ENCODE results near the gene UIMC1. TPM values are rescaled to one million over a fixed set of nuclear protein-coding genes. Genes with fewer than 3 reads are reported as not detected.

Gene UIMC1
- total RNA-seq, 2 donors from 2014 or later, result 30.0 to 31.6 TPM

- DNase-seq, result no peak
- no peak overlapping the region for H3K27ac ChIP-seq
- H3K9me3 ChIP-seq, result no peaks in the 10 kb centered on the region
- intact Hi-C loops (cut with DNase I), result no loop called here
- H3K4me3 ChIP-seq, result no peak overlapping the region
- H3K4me1 ChIP-seq, result no peaks in the 10 kb centered on the region
- no peaks in the 10 kb centered on the region for H3K27me3 ChIP-seq
- H3K36me3 ChIP-seq, result no peaks in the 10 kb centered on the region
- no peak for TF ChIP-seq CTCF (IDR thresholded peaks at IDR 0.05)
- H3K9ac ChIP-seq (ENCODE audit: low read depth in 2 of 2, low read length in 2 of 2), result no peak overlapping the region
Measured at GRCh38 chr5:176895831-176896230, 110.7 kb downstream of the UIMC1 start.

GRCh38 chr5:176894298-176894697 lies 112.3 kb downstream of the UIMC1 start:
- no peaks in the 10 kb centered on the region for H3K27me3 ChIP-seq
- no peak overlapping the region for H3K4me3 ChIP-seq
- H3K36me3 ChIP-seq, result no peaks in the 10 kb centered on the region
- intact Hi-C loops (cut with DNase I), result no loop called here
- H3K27ac ChIP-seq, result no peak overlapping the region
- no peak for TF ChIP-seq CTCF (IDR thresholded peaks at IDR 0.05)
- no peak for DNase-seq
- H3K9ac ChIP-seq (ENCODE audit: low read depth in 2 of 2, low read length in 2 of 2), result no peak overlapping the region
- no peaks in the 10 kb centered on the region for H3K9me3 ChIP-seq
- no peaks in the 10 kb centered on the region for H3K4me1 ChIP-seq

DNA sequence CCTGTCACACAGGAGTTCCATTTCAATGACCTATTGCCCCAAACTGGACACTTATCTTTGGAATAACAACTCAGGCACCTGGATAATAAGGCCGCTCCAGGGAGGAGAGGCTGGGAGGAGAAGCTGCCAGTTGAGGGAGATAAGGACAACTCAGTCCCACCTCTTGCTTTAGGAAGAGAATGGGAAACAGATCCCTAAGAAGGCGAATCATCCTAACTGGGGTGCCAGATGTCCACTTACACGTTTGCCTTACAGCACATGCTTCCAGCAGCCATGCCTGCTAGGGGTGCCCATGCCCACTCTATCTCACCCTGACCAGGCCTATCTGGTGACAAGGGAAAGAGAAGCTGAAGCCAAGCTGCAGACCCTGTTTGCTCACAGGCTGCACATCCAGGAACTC lies 113.9 kb downstream of the UIMC1 start:
- TF ChIP-seq CTCF (IDR thresholded peaks at IDR 0.05), result no peak

GRCh38 chr5:176891331-176891958 lies 115.1 kb downstream of the UIMC1 start:
- no peak for DNase-seq
- intact Hi-C loops (cut with DNase I), result no loop called here
- no peak for TF ChIP-seq CTCF (IDR thresholded peaks at IDR 0.05)
- Histone ChIP-seq H3K9me3 (no peaks in the 10 kb centered on the region), H3K9ac (ENCODE audit: low read depth in 2 of 2, low read length in 2 of 2) (no peak overlapping the region), H3K4me1 (no peaks in the 10 kb centered on the region), H3K4me3 (no peak overlapping the region), H3K27ac (no peak overlapping the region), H3K27me3 (no peaks in the 10 kb centered on the region), H3K36me3 (no peaks in the 10 kb centered on the region)

More for the DNA sequence above, 113.9 kb downstream of the UIMC1 start:
- no peaks in the 10 kb centered on the region for H3K27me3 ChIP-seq
- intact Hi-C loops (cut with DNase I), result no loop called here
- H3K9me3 ChIP-seq, result no peaks in the 10 kb centered on the region
- no peak overlapping the region for H3K9ac ChIP-seq (ENCODE audit: low read depth in 2 of 2, low read length in 2 of 2)
- H3K4me3 ChIP-seq, result no peak overlapping the region
- H3K27ac ChIP-seq, result no peak overlapping the region
- no peak for DNase-seq
- H3K4me1 ChIP-seq, result no peaks in the 10 kb centered on the region
- H3K36me3 ChIP-seq, result no peaks in the 10 kb centered on the region

DNA sequence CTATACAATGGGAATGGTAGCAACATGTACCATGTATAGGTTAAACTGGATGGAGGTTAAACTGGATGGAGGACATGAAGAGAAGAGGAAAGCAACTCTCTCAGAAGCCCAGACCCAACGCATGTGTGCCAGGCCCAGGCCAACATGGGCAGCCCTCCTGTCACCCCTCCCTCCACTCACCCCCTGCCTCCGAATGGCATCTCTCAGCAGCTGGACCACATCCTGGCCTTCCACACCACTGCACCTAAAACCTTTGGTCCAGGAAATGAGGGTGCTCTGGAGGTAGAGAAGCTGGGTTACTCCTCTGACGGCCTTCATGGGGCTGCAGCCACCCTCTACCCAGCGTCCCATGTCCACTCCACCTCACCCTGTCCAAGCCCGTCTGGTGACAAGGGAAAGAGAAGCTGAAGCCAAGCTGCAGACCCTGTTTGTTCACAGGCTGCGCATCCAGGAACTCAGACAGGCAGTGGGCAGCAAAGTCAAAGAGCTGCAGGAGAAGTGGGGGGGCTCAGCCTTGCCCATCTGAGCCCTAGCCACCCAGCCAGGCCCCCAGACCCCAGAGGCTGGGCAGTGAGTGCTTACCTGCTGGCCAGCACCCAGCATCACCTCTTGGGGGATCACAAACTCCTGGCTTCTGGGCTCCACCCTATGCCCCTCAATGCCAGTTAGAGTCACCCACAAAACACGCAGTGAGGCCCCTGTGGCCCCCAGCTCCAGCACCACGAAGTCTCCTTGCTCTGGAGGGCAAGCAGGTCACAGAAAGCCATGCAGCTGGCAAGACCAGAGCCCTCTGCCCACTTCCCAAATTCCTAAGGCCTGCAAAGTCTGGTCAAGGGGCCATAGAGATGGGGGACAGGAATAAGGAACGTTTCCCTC lies 115.9 kb downstream of the UIMC1 start:
- intact Hi-C loops (cut with DNase I), result no loop called here
- no peaks in the 10 kb centered on the region for H3K9me3 ChIP-seq

More for the DNA sequence above, 115.9 kb downstream of the UIMC1 start:
- H3K27ac ChIP-seq, result no peak overlapping the region
- no peak for DNase-seq
- no peak overlapping the region for H3K9ac ChIP-seq (ENCODE audit: low read depth in 2 of 2, low read length in 2 of 2)
- no peak for TF ChIP-seq CTCF (IDR thresholded peaks at IDR 0.05)
- H3K27me3 ChIP-seq, result no peaks in the 10 kb centered on the region
- no peaks in the 10 kb centered on the region for H3K4me1 ChIP-seq
- H3K4me3 ChIP-seq, result no peak overlapping the region
- no peaks in the 10 kb centered on the region for H3K36me3 ChIP-seq
